DND-41 (cell line): Measurements from ENCODE around the gene ABCC10.
"Not testable (repeated sequence)": the region's sequence is repeated elsewhere in the genome, so short reads cannot be mapped to it uniquely, and the experiment has no call there.

Source experiments
- ATAC-seq: fragments of 200-7000 bp; cut with Tn5 transposase; 3 replicates; pipeline ENCODE4 v1.9.1; 2021; ENCODE audit warnings: low read depth; ENCODE audit not compliant: insufficient read depth
- DNase-seq: peaks from one replicate; pipeline ENCODE4 v3.0.0-alpha.2; 2020
- H2AFZ ChIP-seq: 2 replicates; pipeline ENCODE4 v1.6.0; 2012; ENCODE audit warnings: low read depth, low read length
- H3K27ac ChIP-seq: 2 replicates; pipeline ENCODE4 v1.5.1; 2012; ENCODE audit warnings: low read length, inconsistent platforms
- H3K27me3 ChIP-seq: fragments of 200-600 bp; sonication (generic); 2 replicates; pipeline ENCODE4 v1.6.0; 2012; ENCODE audit warnings: low read length, mild to moderate bottlenecking, inconsistent platforms; ENCODE audit not compliant: insufficient read depth, poor library complexity
- H3K36me3 ChIP-seq: 2 replicates; pipeline ENCODE4 v1.5.1; 2012; ENCODE audit warnings: low read length, inconsistent platforms; ENCODE audit not compliant: insufficient read depth
- H3K4me1 ChIP-seq: 2 replicates; pipeline ENCODE4 v1.5.1; 2012; ENCODE audit warnings: mild to moderate bottlenecking, low read length; ENCODE audit not compliant: insufficient read depth
- H3K4me2 ChIP-seq: 2 replicates; pipeline ENCODE4 v1.6.0; 2012; ENCODE audit warnings: mild to moderate bottlenecking, moderate library complexity, low read length, inconsistent platforms; ENCODE audit not compliant: insufficient read depth
- H3K4me3 ChIP-seq, 2 experiments: fragments of 200-600 bp in 1 of 2; shearing (Covaris generic) in 1 of 2; 2 replicates each; pipeline ENCODE4 v1.5.1; 2012 to 2016; ENCODE audit warnings: inconsistent platforms in 2 of 2, low read length in 2 of 2, mild to moderate bottlenecking in 2 of 2, low read depth in 1 of 2, moderate library complexity in 1 of 2
- H3K79me2 ChIP-seq: 2 replicates; pipeline ENCODE4 v1.6.0; 2012; ENCODE audit warnings: low read length, inconsistent platforms; ENCODE audit not compliant: insufficient read depth
- H3K9ac ChIP-seq: 2 replicates; pipeline ENCODE4 v1.6.0; 2012; ENCODE audit warnings: low read depth, mild to moderate bottlenecking, inconsistent platforms, low read length, moderate library complexity
- H3K9me3 ChIP-seq: 2 replicates; pipeline ENCODE4 v1.5.1; 2012; ENCODE audit warnings: low read length, moderate library complexity, mild to moderate bottlenecking, inconsistent platforms; ENCODE audit not compliant: insufficient read depth, severe bottlenecking
- H4K20me1 ChIP-seq: 2 replicates; pipeline ENCODE4 v1.6.0; 2012; ENCODE audit warnings: low read length; ENCODE audit not compliant: insufficient read depth
- CTCF ChIP-seq: IDR thresholded peaks from 2 replicates; pipeline ENCODE4 v1.5.1; 2012; ENCODE audit warnings: borderline replicate concordance, low read length, moderate library complexity, mild to moderate bottlenecking; ENCODE audit not compliant: poor library complexity, severe bottlenecking; ENCODE audit errors: extremely low read depth
- EZH2 ChIP-seq: IDR thresholded peaks from 3 replicates; pipeline ENCODE4 v1.6.1; 2012; ENCODE audit warnings: borderline replicate concordance, low read depth, mild to moderate bottlenecking, moderate library complexity, low read length, inconsistent platforms; ENCODE audit not compliant: severe bottlenecking

Gene ABCC10

GRCh38 chr6:43408259-43408658 is 19.1 kb upstream of the ABCC10 start:
- Histone ChIP-seq H4K20me1 (no peaks in the 10 kb centered on the region), H2AFZ (no peak overlapping the region), H3K4me3 (no peak overlapping the region), H3K27me3 (peaks cover 10% of the 10 kb centered on the region), H3K36me3 (no peaks in the 10 kb centered on the region), H3K4me1 (no peaks in the 10 kb centered on the region), H3K79me2 (no peaks in the 10 kb centered on the region), H3K9ac (no peak overlapping the region), H3K4me2 (no peak overlapping the region), H3K9me3 (peaks cover 9% of the 10 kb centered on the region), H3K27ac (no peak overlapping the region)
- TF ChIP-seq CTCF (no peak), EZH2 (no peak)
- ATAC-seq (no peak), DNase-seq (no peak)

GRCh38 chr6:43410776-43411175 is 16.6 kb upstream of the ABCC10 start:
- not testable (repeated sequence) for H3K4me3 ChIP-seq, H3K4me1 ChIP-seq, H3K9ac ChIP-seq, DNase-seq, H3K79me2 ChIP-seq, H3K27ac ChIP-seq, H3K36me3 ChIP-seq, H2AFZ ChIP-seq, ATAC-seq, H3K27me3 ChIP-seq, H3K4me2 ChIP-seq, H4K20me1 ChIP-seq
- peaks cover 11% of the 10 kb centered on the region for H3K9me3 ChIP-seq

GRCh38 chr6:43412541-43412940 is 14.8 kb upstream of the ABCC10 start:
- no peak overlapping the region for H3K9ac ChIP-seq
- no peaks in the 10 kb centered on the region for H3K4me1 ChIP-seq
- peaks cover 11% of the 10 kb centered on the region for H3K9me3 ChIP-seq
- H3K36me3 ChIP-seq, result no peaks in the 10 kb centered on the region
- H3K79me2 ChIP-seq, result no peaks in the 10 kb centered on the region
- no peaks in the 10 kb centered on the region for H3K27me3 ChIP-seq
- TF ChIP-seq CTCF (no peak), EZH2 (no peak)
- ATAC-seq (no peak), DNase-seq (no peak)
- no peak overlapping the region for H3K4me2 ChIP-seq
- H3K27ac ChIP-seq, result no peak overlapping the region
- no peak overlapping the region for H3K4me3 ChIP-seq
- no peak overlapping the region for H2AFZ ChIP-seq
- H4K20me1 ChIP-seq, result no peaks in the 10 kb centered on the region

GRCh38 chr6:43413002-43413401 is 14.3 kb upstream of the ABCC10 start:
- no peaks in the 10 kb centered on the region for H3K36me3 ChIP-seq
- H3K4me1 ChIP-seq, result no peaks in the 10 kb centered on the region
- no peak overlapping the region for H2AFZ ChIP-seq
- no peak overlapping the region for H3K4me3 ChIP-seq
- H3K27me3 ChIP-seq, result no peaks in the 10 kb centered on the region
- ATAC-seq (no peak), DNase-seq (no peak)
- no peaks in the 10 kb centered on the region for H3K79me2 ChIP-seq
- no peak overlapping the region for H3K27ac ChIP-seq
- H3K4me2 ChIP-seq, result no peak overlapping the region
- no peak overlapping the region for H3K9ac ChIP-seq
- TF ChIP-seq EZH2 (no peak), CTCF (no peak)
- H3K9me3 ChIP-seq, result peaks cover 11% of the 10 kb centered on the region
- H4K20me1 ChIP-seq, result no peaks in the 10 kb centered on the region

- H3K4me3 ChIP-seq, H3K4me2 ChIP-seq: not testable (repeated sequence)
Measured at GRCh38 chr6:43415275-43415674, 12.1 kb upstream of the ABCC10 start.

More at GRCh38 chr6:43415275-43415674, 12.1 kb upstream of the ABCC10 start:
- not testable (repeated sequence) for H3K27ac ChIP-seq, H3K4me1 ChIP-seq, H4K20me1 ChIP-seq, DNase-seq, H2AFZ ChIP-seq, ATAC-seq, H3K79me2 ChIP-seq, H3K9ac ChIP-seq, H3K27me3 ChIP-seq, H3K36me3 ChIP-seq
- peaks cover 11% of the 10 kb centered on the region for H3K9me3 ChIP-seq
